ENCODE results near the gene PCYT2.

GRCh38 chr17:81920612-81921536 is 9.7 kb upstream of the PCYT2 start:
- TF ChIP-seq CTCF (IDR thresholded peaks at IDR 0.05) (no peak), EZH2 (IDR thresholded peaks at IDR 0.05; ENCODE audit: borderline replicate concordance, insufficient read depth, low read depth, low read length, poor library complexity, severe bottlenecking) (no peak)
